ENCODE data around the gene QRSL1. TPM values are rescaled to one million over a fixed set of nuclear protein-coding genes. Genes with fewer than 3 reads are reported as not detected.

The QRSL1 gene
- polyA plus RNA-seq, 3 donors, result 5.7 to 7.8 (median 5.8) TPM

DNA sequence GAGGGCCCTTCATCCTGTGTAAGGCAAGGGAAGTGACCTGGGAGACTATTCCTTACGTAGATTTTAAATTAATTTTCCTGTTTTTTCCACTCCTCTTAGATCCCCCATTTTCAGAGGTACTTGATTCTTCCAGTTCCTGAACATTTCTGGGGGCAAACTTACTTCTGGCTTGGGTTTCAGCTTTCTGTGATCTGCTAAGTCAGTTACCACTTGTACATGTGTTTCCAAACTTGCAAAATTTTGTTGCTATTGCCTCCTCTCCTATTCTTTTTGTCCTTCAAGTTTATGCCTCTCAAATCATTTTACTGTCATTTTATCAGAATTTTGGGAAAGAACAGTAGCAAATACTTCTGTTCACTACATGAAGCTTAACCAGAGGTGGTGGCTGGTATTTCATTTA is 81.2 kb downstream of the QRSL1 start:
- Mint-ChIP-seq H3K4me3 (no peak overlapping the region), H3K27me3 (ENCODE audit: low read depth in 3 of 3) (peaks cover 0 to 4% (median 0%) of the 10 kb centered on the region in 3 donors), H3K9me3 (peaks cover 0 to 7% (median 1%) of the 10 kb centered on the region in 7 donors), H3K36me3 (no peaks in the 10 kb centered on the region), H3K27ac (no peak overlapping the region), H3K4me1 (peaks cover 2% of the 10 kb centered on the region)
- DNase-seq, result no peak
- no CpG with 5 or more reads among the region's 1 CpG for WGBS (ENCODE audit: insufficient coverage)
- Histone ChIP-seq H2AFZ (ENCODE audit: insufficient read depth, low read depth, low read length, poor library complexity, severe bottlenecking) (no peak overlapping the region), H3K4me2 (replicated peaks; ENCODE audit: extremely low read depth, low read length, poor library complexity, severe bottlenecking) (no peak overlapping the region), H3K27ac (ENCODE audit: low read depth in 1 of 2, low read length in 2 of 2) (no peak overlapping the region), H3K36me3 (replicated peaks in 1 of 2; ENCODE audit: control insufficient read depth in 1 of 2, insufficient read depth in 2 of 2, low read length in 2 of 2) (no peaks in the 10 kb centered on the region), H3K79me2 (ENCODE audit: insufficient read depth, low read length) (no peaks in the 10 kb centered on the region), H3K27me3 (ENCODE audit: control insufficient read depth in 2 of 2, insufficient read depth in 2 of 2, low read length in 2 of 2) (no peaks in the 10 kb centered on the region), H3K4me1 (ENCODE audit: control insufficient read depth in 1 of 2, insufficient read depth in 2 of 2, low read length in 2 of 2) (no peaks in the 10 kb centered on the region), H3K4me3 (replicated peaks in 1 of 3; ENCODE audit: low read depth in 2 of 3, low read length in 3 of 3) (no peak overlapping the region), H4K20me1 (ENCODE audit: insufficient read depth, low read length) (no peaks in the 10 kb centered on the region), H3K9me3 (replicated peaks in 1 of 2; ENCODE audit: control insufficient read depth in 1 of 2, insufficient read depth in 1 of 2, low read length in 2 of 2) (peaks cover 3 to 6% of the 10 kb centered on the region in 2 donors), H3K9ac (ENCODE audit: insufficient read depth, low read length, poor library complexity, severe bottlenecking) (no peak overlapping the region)
- TF ChIP-seq, protein P1, sequence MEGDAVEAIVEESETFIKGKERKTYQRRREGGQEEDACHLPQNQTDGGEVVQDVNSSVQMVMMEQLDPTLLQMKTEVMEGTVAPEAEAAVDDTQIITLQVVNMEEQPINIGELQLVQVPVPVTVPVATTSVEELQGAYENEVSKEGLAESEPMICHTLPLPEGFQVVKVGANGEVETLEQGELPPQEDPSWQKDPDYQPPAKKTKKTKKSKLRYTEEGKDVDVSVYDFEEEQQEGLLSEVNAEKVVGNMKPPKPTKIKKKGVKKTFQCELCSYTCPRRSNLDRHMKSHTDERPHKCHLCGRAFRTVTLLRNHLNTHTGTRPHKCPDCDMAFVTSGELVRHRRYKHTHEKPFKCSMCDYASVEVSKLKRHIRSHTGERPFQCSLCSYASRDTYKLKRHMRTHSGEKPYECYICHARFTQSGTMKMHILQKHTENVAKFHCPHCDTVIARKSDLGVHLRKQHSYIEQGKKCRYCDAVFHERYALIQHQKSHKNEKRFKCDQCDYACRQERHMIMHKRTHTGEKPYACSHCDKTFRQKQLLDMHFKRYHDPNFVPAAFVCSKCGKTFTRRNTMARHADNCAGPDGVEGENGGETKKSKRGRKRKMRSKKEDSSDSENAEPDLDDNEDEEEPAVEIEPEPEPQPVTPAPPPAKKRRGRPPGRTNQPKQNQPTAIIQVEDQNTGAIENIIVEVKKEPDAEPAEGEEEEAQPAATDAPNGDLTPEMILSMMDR (IDR thresholded peaks at IDR 0.05), result no peak
- intact Hi-C loops (cut with micrococcal nuclease), result no loop called here

DNA sequence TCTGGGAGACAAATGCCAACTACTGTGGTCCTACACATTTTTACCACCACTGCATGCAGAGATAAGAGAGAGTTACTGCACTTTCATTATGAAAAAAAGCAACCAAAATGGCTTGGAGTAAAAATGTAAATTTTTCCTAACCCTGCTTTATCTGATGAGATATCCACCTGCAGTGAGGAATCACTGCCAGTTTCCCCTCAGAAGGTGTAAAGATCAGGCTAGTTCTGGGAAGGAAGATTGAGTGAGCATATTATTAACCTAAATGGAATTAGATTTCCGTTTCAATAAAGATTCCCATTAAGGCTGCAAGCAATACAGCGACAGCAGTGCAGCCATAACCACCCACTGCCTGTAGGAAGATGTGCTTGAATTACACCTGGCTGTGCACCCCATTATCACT is 84.9 kb downstream of the QRSL1 start:
- Mint-ChIP-seq H3K27ac (no peak overlapping the region), H3K27me3 (ENCODE audit: low read depth in 3 of 3) (peaks cover 0 to 3% (median 1%) of the 10 kb centered on the region in 3 donors), H3K9me3 (peaks cover 0 to 6% (median 0%) of the 10 kb centered on the region in 7 donors), H3K4me3 (no peak overlapping the region), H3K36me3 (no peaks in the 10 kb centered on the region), H3K4me1 (peaks cover 2% of the 10 kb centered on the region)
- intact Hi-C loops (cut with micrococcal nuclease), result no loop called here
- WGBS (ENCODE audit: insufficient coverage), result no CpG with 5 or more reads among the region's 2 CpGs
- no peak overlapping the region for H3K4me2 ChIP-seq (replicated peaks; ENCODE audit: extremely low read depth, low read length, poor library complexity, severe bottlenecking)
- H4K20me1 ChIP-seq (ENCODE audit: insufficient read depth, low read length), result no peaks in the 10 kb centered on the region
- no peak overlapping the region for H3K27ac ChIP-seq (ENCODE audit: low read depth in 1 of 2, low read length in 2 of 2)
- H3K9ac ChIP-seq (ENCODE audit: insufficient read depth, low read length, poor library complexity, severe bottlenecking), result no peak overlapping the region
- no peaks in the 10 kb centered on the region for H3K9me3 ChIP-seq (replicated peaks in 1 of 2; ENCODE audit: control insufficient read depth in 1 of 2, insufficient read depth in 1 of 2, low read length in 2 of 2)
- H3K4me1 ChIP-seq (ENCODE audit: control insufficient read depth in 1 of 2, insufficient read depth in 2 of 2, low read length in 2 of 2), result no peaks in the 10 kb centered on the region
- H3K27me3 ChIP-seq (ENCODE audit: control insufficient read depth in 2 of 2, insufficient read depth in 2 of 2, low read length in 2 of 2), result no peaks in the 10 kb centered on the region
- no peak overlapping the region for H2AFZ ChIP-seq (ENCODE audit: insufficient read depth, low read depth, low read length, poor library complexity, severe bottlenecking)
- TF ChIP-seq, protein P1 (IDR thresholded peaks at IDR 0.05), result no peak
- no peaks in the 10 kb centered on the region for H3K36me3 ChIP-seq (replicated peaks in 1 of 2; ENCODE audit: control insufficient read depth in 1 of 2, insufficient read depth in 2 of 2, low read length in 2 of 2)
- no peak overlapping the region for H3K4me3 ChIP-seq (replicated peaks in 1 of 3; ENCODE audit: low read depth in 2 of 3, low read length in 3 of 3)
- no peak for DNase-seq
- H3K79me2 ChIP-seq (ENCODE audit: insufficient read depth, low read length), result no peaks in the 10 kb centered on the region

All from CD14-positive monocyte (primary cell).